Measurements from ENCODE around the gene EPHA3.

EPHA3 gene

DNA sequence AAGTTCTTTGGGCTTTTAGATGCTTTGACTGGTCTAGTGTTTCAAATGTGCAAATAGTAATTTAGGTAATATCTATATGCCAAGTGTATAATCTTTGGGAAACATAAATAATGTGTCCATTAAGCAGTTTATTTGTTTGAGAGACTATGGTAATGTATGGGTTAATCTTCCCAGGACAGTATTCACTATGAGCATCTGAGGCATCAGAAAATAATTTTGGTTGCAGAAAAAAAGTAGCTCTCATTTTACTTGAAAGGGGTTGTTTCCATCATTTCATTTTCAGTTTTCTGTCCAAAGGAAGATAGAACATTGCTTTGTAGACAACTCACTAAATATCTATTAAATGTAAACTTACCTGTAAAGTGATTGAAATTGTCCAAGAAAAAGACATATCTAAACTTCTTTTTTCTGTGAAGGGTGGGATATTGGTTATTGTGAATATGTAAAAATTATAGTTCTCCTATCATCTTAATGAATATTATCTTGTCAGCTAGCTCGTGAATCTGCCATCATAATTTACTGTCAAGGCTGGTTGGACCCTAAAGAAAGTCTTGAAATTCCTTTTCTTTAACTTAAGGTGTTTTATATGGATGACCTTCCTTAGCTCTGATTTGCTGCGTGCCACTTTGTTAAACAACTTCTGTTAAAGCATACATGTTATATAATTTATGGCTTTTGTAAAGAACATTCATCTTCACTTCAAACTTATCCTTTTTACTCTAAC, 108.8 kb downstream of the EPHA3 start:
- no peak overlapping the region for H3K4me3 ChIP-seq (replicated peaks; ENCODE audit: insufficient read depth, low read length)
- no peak overlapping the region for H3K27ac ChIP-seq (replicated peaks)
- TF ChIP-seq REST (IDR thresholded peaks at IDR 0.05; ENCODE audit: insufficient replicate concordance, low read depth) (no peak), GABPA (IDR thresholded peaks at IDR 0.05; ENCODE audit: low read depth) (no peak), POLR2AphosphoS5 (IDR thresholded peaks at IDR 0.05; ENCODE audit: low read depth) (no peak), SPI1 (IDR thresholded peaks at IDR 0.05; ENCODE audit: borderline replicate concordance, low read depth) (no peak), CTCF (IDR thresholded peaks at IDR 0.05; ENCODE audit: insufficient read depth, low read length) (no peak)
- no peak for DNase-seq (ENCODE audit: low read depth in 1 of 2, low spot score in 1 of 2)
- no peaks in the 10 kb centered on the region for H3K27me3 ChIP-seq (ENCODE audit: insufficient read depth, poor library complexity, severe bottlenecking)

GRCh38 chr3:89217148-89217685, 109.8 kb downstream of the EPHA3 start:
- DNase-seq (ENCODE audit: low read depth in 1 of 2, low spot score in 1 of 2), result no peak
- Histone ChIP-seq H3K27ac (replicated peaks) (no peak overlapping the region), H3K27me3 (ENCODE audit: insufficient read depth, poor library complexity, severe bottlenecking) (no peaks in the 10 kb centered on the region), H3K4me3 (replicated peaks; ENCODE audit: insufficient read depth, low read length) (no peak overlapping the region)
- TF ChIP-seq REST (IDR thresholded peaks at IDR 0.05; ENCODE audit: insufficient replicate concordance, low read depth), result no peak
- TF ChIP-seq SPI1 (IDR thresholded peaks at IDR 0.05; ENCODE audit: borderline replicate concordance, low read depth), result no peak
- no peak for TF ChIP-seq GABPA (IDR thresholded peaks at IDR 0.05; ENCODE audit: low read depth)

DNA sequence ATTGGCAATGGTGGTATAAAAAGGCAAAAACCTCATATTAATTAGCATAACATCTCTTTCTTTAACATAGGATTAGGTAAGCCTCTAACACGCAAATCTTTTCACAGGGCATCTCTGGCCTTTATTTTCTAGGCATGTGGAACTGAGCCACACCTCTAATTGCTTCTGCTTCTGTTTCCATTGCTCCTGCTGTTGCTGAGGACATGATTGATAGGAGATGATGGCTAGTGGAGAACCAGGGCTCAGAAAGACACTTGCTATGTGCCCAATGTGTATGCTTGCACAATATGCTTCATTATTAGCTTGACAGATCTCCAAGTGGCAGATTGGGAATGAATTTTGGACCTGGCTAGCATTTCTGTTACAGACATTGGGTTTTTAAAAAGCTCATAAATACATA, 114.5 kb downstream of the EPHA3 start:
- DNase-seq (ENCODE audit: low read depth in 1 of 2, low spot score in 1 of 2), result no peak
- Histone ChIP-seq H3K27me3 (ENCODE audit: insufficient read depth, poor library complexity, severe bottlenecking) (no peaks in the 10 kb centered on the region), H3K27ac (replicated peaks) (no peak overlapping the region), H3K4me3 (replicated peaks; ENCODE audit: insufficient read depth, low read length) (no peak overlapping the region)
- TF ChIP-seq SPI1 (IDR thresholded peaks at IDR 0.05; ENCODE audit: borderline replicate concordance, low read depth), result no peak
- TF ChIP-seq GABPA (IDR thresholded peaks at IDR 0.05; ENCODE audit: low read depth), result no peak
- TF ChIP-seq CTCF (IDR thresholded peaks at IDR 0.05; ENCODE audit: insufficient read depth, low read length), result no peak
- no peak for TF ChIP-seq POLR2AphosphoS5 (IDR thresholded peaks at IDR 0.05; ENCODE audit: low read depth)
- no peak for TF ChIP-seq REST (IDR thresholded peaks at IDR 0.05; ENCODE audit: insufficient replicate concordance, low read depth)

Data from HL-60 (cell line).